OCI-LY3 (cell line): Measurements from ENCODE around the gene NXN.

Experiments used
- EZH2phosphoT487 ChIP-seq: fragments of 200-600 bp; shearing (Covaris generic); IDR thresholded peaks from 2 replicates; pipeline ENCODE4 v1.6.1; 2018; ENCODE audit warnings: antibody characterized with exemption, mixed run types, low read depth
- TF ChIP-seq, protein P1 (sequence below): fragments of 200-600, 300-600 bp; sonication (generic); IDR thresholded peaks from 2 replicates; pipeline ENCODE4 v1.5.1; 2014; ENCODE audit warnings: antibody characterized with exemption, low read length, low read depth

DNA sequence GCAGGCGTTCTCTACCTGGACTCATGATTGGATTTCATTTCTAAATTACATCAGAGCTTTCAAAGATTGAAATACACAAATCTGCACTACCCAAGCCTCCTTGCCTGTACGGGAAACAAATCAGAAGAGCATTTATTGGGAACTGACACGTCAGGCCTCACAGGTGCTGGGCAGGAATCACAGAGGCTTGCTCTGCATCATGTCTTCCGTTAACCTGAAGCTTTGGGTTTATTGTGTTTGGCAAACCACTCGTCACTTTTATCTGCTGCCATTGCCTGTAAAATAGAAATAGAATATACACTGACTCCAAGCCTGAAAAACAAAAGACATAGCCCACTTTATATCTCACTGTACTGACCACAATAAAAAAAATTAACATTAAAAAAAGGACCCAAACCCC, 219.6 kb downstream of the NXN start:
- TF ChIP-seq, protein P1, sequence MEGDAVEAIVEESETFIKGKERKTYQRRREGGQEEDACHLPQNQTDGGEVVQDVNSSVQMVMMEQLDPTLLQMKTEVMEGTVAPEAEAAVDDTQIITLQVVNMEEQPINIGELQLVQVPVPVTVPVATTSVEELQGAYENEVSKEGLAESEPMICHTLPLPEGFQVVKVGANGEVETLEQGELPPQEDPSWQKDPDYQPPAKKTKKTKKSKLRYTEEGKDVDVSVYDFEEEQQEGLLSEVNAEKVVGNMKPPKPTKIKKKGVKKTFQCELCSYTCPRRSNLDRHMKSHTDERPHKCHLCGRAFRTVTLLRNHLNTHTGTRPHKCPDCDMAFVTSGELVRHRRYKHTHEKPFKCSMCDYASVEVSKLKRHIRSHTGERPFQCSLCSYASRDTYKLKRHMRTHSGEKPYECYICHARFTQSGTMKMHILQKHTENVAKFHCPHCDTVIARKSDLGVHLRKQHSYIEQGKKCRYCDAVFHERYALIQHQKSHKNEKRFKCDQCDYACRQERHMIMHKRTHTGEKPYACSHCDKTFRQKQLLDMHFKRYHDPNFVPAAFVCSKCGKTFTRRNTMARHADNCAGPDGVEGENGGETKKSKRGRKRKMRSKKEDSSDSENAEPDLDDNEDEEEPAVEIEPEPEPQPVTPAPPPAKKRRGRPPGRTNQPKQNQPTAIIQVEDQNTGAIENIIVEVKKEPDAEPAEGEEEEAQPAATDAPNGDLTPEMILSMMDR, result no peak
- TF ChIP-seq EZH2phosphoT487, result no peak
